ENCODE results near the gene KRTDAP.

GRCh38 chr19:35470128-35470527 lies 20.1 kb downstream of the KRTDAP start:
- TF ChIP-seq, protein P1, sequence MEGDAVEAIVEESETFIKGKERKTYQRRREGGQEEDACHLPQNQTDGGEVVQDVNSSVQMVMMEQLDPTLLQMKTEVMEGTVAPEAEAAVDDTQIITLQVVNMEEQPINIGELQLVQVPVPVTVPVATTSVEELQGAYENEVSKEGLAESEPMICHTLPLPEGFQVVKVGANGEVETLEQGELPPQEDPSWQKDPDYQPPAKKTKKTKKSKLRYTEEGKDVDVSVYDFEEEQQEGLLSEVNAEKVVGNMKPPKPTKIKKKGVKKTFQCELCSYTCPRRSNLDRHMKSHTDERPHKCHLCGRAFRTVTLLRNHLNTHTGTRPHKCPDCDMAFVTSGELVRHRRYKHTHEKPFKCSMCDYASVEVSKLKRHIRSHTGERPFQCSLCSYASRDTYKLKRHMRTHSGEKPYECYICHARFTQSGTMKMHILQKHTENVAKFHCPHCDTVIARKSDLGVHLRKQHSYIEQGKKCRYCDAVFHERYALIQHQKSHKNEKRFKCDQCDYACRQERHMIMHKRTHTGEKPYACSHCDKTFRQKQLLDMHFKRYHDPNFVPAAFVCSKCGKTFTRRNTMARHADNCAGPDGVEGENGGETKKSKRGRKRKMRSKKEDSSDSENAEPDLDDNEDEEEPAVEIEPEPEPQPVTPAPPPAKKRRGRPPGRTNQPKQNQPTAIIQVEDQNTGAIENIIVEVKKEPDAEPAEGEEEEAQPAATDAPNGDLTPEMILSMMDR (IDR thresholded peaks at IDR 0.05; ENCODE audit: insufficient read depth, low read depth, low read length), result no peak
- TF ChIP-seq EZH2 (IDR thresholded peaks at IDR 0.05; ENCODE audit: insufficient read depth, low read length), result no peak

Measured in astrocyte (in vitro differentiated cells and primary cell).